Nephron (organoid): ENCODE data around the gene AEN.
A peak's percentile ranks its signal among the peaks of the same experiment; 100 is the strongest.

ENCODE experiments used
- H3K27ac Mint-ChIP-seq, 3 experiments: 2 replicates each; pipeline ENCODE4 v1.8.0; 2020; ENCODE audit warnings: mixed read lengths in 3 of 3, mild to moderate bottlenecking in 2 of 3, moderate library complexity in 1 of 3
- H3K27me3 Mint-ChIP-seq: 2 replicates; pipeline ENCODE4 v1.8.0; 2021; ENCODE audit warnings: low read depth, mild to moderate bottlenecking, moderate library complexity, mixed read lengths
- H3K36me3 Mint-ChIP-seq: 2 replicates; pipeline ENCODE4 v1.8.0; 2020; ENCODE audit warnings: low read depth, mixed read lengths
- H3K4me1 Mint-ChIP-seq: 2 replicates; pipeline ENCODE4 v1.8.0; 2020; ENCODE audit warnings: mixed read lengths
- H3K4me3 Mint-ChIP-seq, 3 experiments: 2 replicates each; pipeline ENCODE4 v1.8.0; 2020; ENCODE audit warnings: mild to moderate bottlenecking in 3 of 3, mixed read lengths in 3 of 3, moderate library complexity in 2 of 3
- H3K9me3 Mint-ChIP-seq: 2 replicates; pipeline ENCODE4 v1.8.0; 2020; ENCODE audit warnings: mixed read lengths
- CTCF ChIP-seq, 3 experiments: fragments of 200-600 bp; sonication (generic); IDR thresholded peaks; one replicate each; pipeline ENCODE4 v1.5.0; 2021; ENCODE audit warnings: antibody characterized with exemption in 3 of 3; ENCODE audit not compliant: unreplicated experiment in 3 of 3

AEN gene

GRCh38 chr15:88647351-88648105 lies 26.4 kb downstream of the AEN start:
- TF ChIP-seq CTCF (IDR thresholded peaks at IDR 0.05; ENCODE audit: unreplicated experiment in 3 of 3), result no peak
- no peaks in the 10 kb centered on the region for H3K27me3 Mint-ChIP-seq
- no peaks in the 10 kb centered on the region for H3K36me3 Mint-ChIP-seq
- no peak overlapping the region for H3K27ac Mint-ChIP-seq
- H3K4me1 Mint-ChIP-seq, result peaks cover 6% of the 10 kb centered on the region
- H3K9me3 Mint-ChIP-seq, result no peaks in the 10 kb centered on the region
- no peak overlapping the region for H3K4me3 Mint-ChIP-seq

GRCh38 chr15:88648357-88649214 lies 27.4 kb downstream of the AEN start:
- TF ChIP-seq CTCF (IDR thresholded peaks at IDR 0.05; ENCODE audit: unreplicated experiment in 3 of 3), result no peak
- peak overlapping the region in 2 of 3 experiments; percentile 26 to 68 for H3K27ac Mint-ChIP-seq
- H3K9me3 Mint-ChIP-seq, result no peaks in the 10 kb centered on the region
- no peaks in the 10 kb centered on the region for H3K36me3 Mint-ChIP-seq
- H3K27me3 Mint-ChIP-seq, result peaks cover 4% of the 10 kb centered on the region
- H3K4me1 Mint-ChIP-seq, result peaks cover 6% of the 10 kb centered on the region
- H3K4me3 Mint-ChIP-seq, result no peak overlapping the region

GRCh38 chr15:88649286-88649733 lies 28.2 kb downstream of the AEN start:
- Mint-ChIP-seq H3K9me3 (no peaks in the 10 kb centered on the region), H3K27me3 (peaks cover 4% of the 10 kb centered on the region), H3K4me1 (peaks cover 6% of the 10 kb centered on the region), H3K27ac (peak overlapping the region in 2 of 3 experiments; percentile 26 to 68), H3K36me3 (no peaks in the 10 kb centered on the region), H3K4me3 (no peak overlapping the region)
- TF ChIP-seq CTCF (IDR thresholded peaks at IDR 0.05; ENCODE audit: unreplicated experiment in 3 of 3), result no peak

GRCh38 chr15:88649753-88650551 lies 28.8 kb downstream of the AEN start:
- H3K4me3 Mint-ChIP-seq, result no peak overlapping the region
- no peaks in the 10 kb centered on the region for H3K9me3 Mint-ChIP-seq
- H3K36me3 Mint-ChIP-seq, result no peaks in the 10 kb centered on the region
- peak overlapping the region in 2 of 3 experiments; percentile 26 to 68 for H3K27ac Mint-ChIP-seq
- peaks cover 8% of the 10 kb centered on the region for H3K27me3 Mint-ChIP-seq
- no peak for TF ChIP-seq CTCF (IDR thresholded peaks at IDR 0.05; ENCODE audit: unreplicated experiment in 3 of 3)
- H3K4me1 Mint-ChIP-seq, result peaks cover 6% of the 10 kb centered on the region

GRCh38 chr15:88650556-88650955 lies 29.4 kb downstream of the AEN start:
- no peaks in the 10 kb centered on the region for H3K36me3 Mint-ChIP-seq
- peak overlapping the region in 1 of 3 experiments; percentile 48 for H3K27ac Mint-ChIP-seq
- H3K27me3 Mint-ChIP-seq, result peaks cover 14% of the 10 kb centered on the region
- H3K4me1 Mint-ChIP-seq, result peaks cover 6% of the 10 kb centered on the region
- no peak overlapping the region for H3K4me3 Mint-ChIP-seq
- TF ChIP-seq CTCF (IDR thresholded peaks at IDR 0.05; ENCODE audit: unreplicated experiment in 3 of 3), result no peak
- no peaks in the 10 kb centered on the region for H3K9me3 Mint-ChIP-seq
